ENCODE data around the gene LPCAT4. TPM values are rescaled to one million over a fixed set of nuclear protein-coding genes. Genes with fewer than 3 reads are reported as not detected.
A peak's percentile ranks its signal among the peaks of the same experiment; 100 is the strongest.

The LPCAT4 gene
- total and polyA plus RNA-seq, 9 of the 15 experiments (the other 6 are each of a cell fraction or from before 2014, with no cell fraction given), result 7.3 to 34.3 (median 14.4) TPM

- no peak for TF ChIP-seq SREBF2 (CRISPR knock-in tag; IDR thresholded peaks at IDR 0.05)
- peak; percentile 96 for TF ChIP-seq GABPA (tag; conservative IDR thresholded peaks at IDR 0.05; ENCODE audit: low read depth)
- no peak for TF ChIP-seq XRCC3 (IDR thresholded peaks at IDR 0.05)
- TF ChIP-seq TBL1XR1 (IDR thresholded peaks at IDR 0.05; ENCODE audit: low read length in 2 of 2), result 0 out of 4 replicates have a peak, but pooled peaks of 1 of the 2 experiments have one; percentile 32
- TF ChIP-seq FOXP4 (CRISPR knock-in tag; IDR thresholded peaks at IDR 0.05; ENCODE audit: borderline replicate concordance), result no peak; the same call in 1 of the 2 replicates
- TF ChIP-seq NFE2 (IDR thresholded peaks at IDR 0.05; ENCODE audit: low read depth), result 0 out of 2 replicates have a peak, but pooled peaks have one; percentile 32
- peak in 1 of 2 experiments; percentile 67; a peak in 1 of 4 replicates for TF ChIP-seq MLLT1 (IDR thresholded peaks at IDR 0.05)
- no peak for TF ChIP-seq E2F3 (CRISPR knock-in tag; IDR thresholded peaks at IDR 0.05)
- no peak for TF ChIP-seq MAFG (tag; conservative IDR thresholded peaks at IDR 0.05)
- TF ChIP-seq THAP7 (CRISPR knock-in tag; IDR thresholded peaks at IDR 0.05), result no peak
- no peak for TF ChIP-seq ZNF644 (tag; IDR thresholded peaks at IDR 0.05; ENCODE audit: low read depth)
- no peak for TF ChIP-seq KAT2B (IDR thresholded peaks at IDR 0.05; ENCODE audit: low read depth, low read length)
- TF ChIP-seq HDAC3 (IDR thresholded peaks at IDR 0.05; ENCODE audit: borderline replicate concordance, partially characterized antibody), result no peak
- TF ChIP-seq ZNF311 (CRISPR knock-in tag; IDR thresholded peaks at IDR 0.05), result no peak
- TF ChIP-seq CC2D1A (IDR thresholded peaks at IDR 0.05), result peak; percentile 98
- no peak for TF ChIP-seq ZNF76 (CRISPR knock-in tag; IDR thresholded peaks at IDR 0.05; ENCODE audit: borderline replicate concordance)
- TF ChIP-seq ZBTB26 (CRISPR knock-in tag; IDR thresholded peaks at IDR 0.05), result no peak; the same call in 1 of the 2 replicates
- 0 out of 2 replicates have a peak, but pooled peaks have one; percentile 22 for TF ChIP-seq ZNF766 (CRISPR knock-in tag; conservative IDR thresholded peaks at IDR 0.05)
- TF ChIP-seq SMARCA4 (IDR thresholded peaks at IDR 0.05), result peak; percentile 81
- no peak for TF ChIP-seq ZFP30 (CRISPR knock-in tag; IDR thresholded peaks at IDR 0.05; ENCODE audit: borderline replicate concordance)
These were observed 24.0 kb downstream of the LPCAT4 start, which contains the start of the genes NOP10 and NUTM1 (continued) for GRCh38 chr15:34342737-34343575.

All from K562 (cell line).